ENCODE data around the gene CTAG1B.
"Not testable (repeated sequence)": the region's sequence is repeated elsewhere in the genome, so short reads cannot be mapped to it uniquely, and the experiment has no call there.

DNA sequence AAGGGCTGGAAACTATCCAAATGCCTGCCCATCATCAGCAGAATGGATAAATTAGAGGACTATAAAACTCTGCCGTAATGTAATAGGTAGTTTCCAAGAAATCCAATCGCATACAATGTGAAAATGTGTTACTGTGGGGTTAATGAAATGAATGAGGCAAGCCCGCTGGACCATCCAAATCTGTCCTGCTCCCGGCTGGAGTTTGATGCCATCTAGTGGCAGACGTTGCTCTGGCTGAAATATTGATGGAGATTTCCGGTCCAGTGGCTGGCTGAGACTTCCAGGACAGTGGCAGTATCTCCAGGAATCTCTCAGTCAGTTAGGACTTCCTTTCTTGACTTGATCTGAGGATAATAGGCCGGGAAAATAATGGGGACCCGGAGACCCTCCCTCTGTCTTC, 36.1 kb downstream of the CTAG1B start:
- not testable (repeated sequence) for TF ChIP-seq CTCF (IDR thresholded peaks at IDR 0.05); ZFX (IDR thresholded peaks at IDR 0.05; ENCODE audit: borderline replicate concordance)

Data from 22Rv1 (cell line).